GM18499 (cell line): ENCODE measurements around the gene TRIM33.
"Not testable (repeated sequence)": the region's sequence is repeated elsewhere in the genome, so short reads cannot be mapped to it uniquely, and the experiment has no call there.

Experiments used
- ATAC-seq: cut with Tn5 transposase; IDR thresholded peaks from one replicate; pipeline ENCODE4 v1.9.1; 2021; ENCODE audit warnings: moderate number of reproducible peaks; ENCODE audit not compliant: insufficient read depth, unreplicated experiment

Gene TRIM33

DNA sequence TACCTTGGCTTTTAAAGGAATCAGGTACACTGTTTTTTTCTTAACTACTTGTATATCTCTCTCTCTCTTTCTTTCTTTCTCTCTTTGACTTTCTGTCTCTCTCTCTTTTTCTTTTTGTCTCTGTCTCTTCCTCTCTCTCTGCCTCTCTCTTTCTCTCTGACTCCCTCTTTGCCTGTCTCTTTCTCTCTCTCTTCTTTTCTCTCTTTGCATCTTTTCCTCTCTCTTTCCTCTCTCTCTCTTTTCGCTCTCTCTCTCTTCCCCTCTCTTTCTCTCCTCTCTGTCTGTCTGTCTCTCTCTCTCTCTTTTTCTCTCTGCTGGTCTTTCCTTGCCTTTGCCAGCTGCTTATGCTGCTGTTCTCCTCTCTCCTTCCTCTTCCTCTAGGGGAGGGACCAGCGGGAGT, 143.2 kb downstream of the TRIM33 start:
- no peak for ATAC-seq

DNA sequence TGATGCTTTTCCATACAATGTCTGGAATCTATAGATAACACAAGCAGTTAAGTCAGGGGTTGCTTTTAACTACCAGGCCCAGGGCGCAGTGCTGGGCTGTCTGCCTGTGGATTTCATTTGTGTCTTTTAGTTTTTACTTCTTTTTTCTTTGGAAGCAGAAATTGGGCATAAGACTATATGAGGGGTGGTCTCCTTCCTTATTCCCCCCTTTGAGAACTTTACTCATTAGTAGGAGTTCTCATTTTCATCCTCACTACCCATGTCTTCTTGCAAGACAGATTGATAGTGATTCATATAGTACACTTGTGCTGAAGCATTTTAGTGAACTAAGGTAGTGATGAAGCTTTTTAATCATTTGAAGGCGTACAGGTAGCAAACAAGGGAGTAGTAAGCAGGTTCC, 147.8 kb downstream of the TRIM33 start:
- ATAC-seq = not testable (repeated sequence)

DNA sequence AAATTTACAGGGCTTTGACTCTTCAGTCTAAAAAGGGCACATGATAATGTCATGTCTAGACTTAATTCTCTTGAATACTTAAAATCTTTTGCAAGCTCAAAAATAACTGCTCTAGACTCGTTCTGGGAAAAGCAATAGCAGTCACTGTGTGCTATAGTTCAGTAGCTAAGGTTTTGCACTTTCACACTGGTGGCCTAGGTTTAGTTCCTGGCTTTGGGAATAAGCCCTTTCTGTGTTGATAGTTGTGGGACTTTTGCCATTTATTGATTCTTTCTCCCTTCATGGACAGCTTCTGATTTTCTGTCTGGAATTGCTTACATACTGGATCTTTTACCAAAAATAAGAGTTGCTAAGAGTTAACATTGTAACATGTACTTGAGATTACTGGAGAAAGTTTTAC, 151.2 kb downstream of the TRIM33 start:
- no peak for ATAC-seq

DNA sequence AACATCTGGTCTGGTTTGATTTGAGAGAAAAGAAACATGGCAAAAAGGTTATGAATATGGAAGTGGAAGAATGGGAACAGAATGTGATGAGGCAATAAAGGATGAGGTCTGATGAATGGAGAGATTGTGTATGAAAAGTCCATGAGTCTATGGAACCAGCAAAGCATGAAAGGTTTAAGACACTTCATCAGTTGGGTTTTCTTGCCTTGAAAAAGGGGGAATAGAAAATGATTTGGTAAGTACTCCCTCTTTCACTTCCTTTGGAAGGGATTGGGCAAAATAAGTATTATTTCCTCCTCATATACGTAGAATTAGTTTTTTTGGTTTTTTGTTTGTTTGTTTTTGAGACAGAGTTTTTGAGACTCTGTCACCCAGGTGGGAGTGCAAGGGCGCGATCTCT, 155.8 kb downstream of the TRIM33 start:
- no peak for ATAC-seq

DNA sequence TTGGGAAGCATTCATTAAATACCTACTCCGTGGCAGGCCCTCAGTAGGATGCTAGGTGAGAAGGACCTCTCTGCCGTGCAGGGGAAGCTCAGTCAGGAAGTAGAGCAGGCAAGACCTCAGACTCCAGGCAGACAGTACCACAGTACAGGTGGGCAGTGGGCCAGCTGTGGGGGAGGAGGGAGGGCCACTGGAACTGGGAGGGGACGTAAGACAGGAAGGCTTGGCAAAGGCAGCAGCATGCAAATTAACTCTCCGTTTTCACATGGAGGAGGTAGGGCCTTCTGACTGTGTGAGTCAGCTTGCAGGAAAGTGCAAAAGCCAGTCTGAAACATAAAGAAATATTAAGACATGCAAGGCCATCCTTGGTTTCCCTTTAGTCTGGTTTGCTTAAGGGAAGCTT, 157.7 kb downstream of the TRIM33 start:
- no peak for ATAC-seq

DNA sequence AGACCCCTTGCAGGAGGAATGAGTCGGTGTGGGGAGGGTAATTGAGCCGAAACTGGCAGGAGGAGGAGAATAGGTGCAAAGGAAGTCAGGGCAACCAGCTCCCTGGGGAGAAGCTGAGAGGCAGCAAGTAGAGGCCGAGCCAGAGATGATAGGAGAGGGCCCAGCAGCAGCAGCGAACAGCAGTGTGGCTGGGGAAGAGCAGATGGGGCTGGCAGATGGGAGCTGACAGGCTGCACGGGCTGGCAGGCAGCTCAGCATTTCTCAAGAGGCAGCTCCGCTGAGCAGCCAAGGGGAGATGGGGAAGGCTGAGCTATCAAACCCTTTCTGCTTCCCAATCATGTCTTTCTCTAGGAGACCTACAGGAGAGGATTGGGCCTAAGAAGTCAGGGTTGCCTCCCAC, 158.2 kb downstream of the TRIM33 start:
- no peak for ATAC-seq

DNA sequence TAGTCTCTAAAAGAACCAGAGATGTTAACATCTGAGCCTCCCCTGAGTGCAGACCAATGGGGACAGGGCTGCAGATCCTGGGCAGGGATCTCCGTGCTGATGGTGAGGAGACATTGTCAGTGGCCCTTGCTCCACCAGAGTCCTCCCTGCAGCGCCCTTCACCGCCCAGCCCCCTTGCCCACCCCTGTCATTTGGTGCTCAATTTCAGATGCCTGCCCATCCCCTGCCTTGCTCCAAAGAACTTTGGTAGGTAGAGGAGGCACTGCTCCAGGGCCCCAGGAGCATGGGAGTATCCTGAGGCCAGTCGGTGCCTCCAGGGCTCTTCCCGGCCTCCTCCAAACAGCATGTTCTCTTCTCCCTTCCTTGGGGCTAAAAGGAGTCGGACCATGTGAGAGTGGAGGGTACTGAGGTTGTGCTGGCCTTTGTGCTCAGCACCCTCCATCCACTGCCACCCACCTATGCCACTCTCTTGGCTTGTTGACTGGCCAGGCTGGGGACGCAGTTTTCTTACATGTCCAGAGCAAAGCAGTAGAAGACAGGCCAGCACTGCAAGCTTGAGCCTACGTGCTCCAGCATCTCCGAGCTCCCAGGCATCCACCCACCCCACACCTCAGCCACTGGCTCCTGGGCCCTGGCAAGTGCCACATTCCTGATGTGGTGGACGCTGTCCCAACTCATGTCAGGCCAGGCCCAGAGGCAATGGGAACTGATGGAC, 160.1 kb downstream of the TRIM33 start:
- no peak for ATAC-seq

DNA sequence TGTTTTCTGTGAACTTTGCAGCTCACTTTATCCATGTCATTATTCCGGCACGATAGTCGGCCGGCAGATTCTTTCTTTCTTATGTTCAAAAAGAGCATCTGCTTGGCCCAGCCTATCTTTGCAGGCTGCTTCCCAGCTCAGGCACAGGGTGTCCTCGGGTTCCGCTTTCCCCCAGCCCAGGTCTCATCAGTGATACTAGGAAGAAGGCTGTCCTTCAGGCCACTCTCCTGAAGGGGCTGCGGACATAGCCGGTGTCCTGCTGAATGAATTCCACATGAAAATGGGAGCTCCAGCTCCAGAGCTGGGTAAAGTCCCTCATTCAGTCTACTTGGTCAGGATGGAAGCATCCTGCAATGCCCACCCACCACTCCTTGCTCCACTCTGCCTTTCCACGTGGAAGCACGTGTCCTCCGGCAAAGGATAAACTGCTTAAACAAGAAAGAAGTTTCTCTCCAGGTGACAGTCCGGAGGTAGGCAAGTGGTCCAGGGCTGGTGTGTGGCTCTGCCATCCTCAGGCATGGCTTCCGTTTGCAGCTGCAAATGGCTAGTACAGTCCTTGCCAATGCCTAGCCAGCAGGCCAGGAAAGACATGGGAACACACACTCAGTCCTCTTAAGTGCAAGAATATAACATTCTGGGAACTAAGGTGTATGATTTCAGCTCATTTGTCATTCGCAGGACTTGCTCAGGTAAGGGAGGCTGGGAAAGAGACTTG, 161.0 kb downstream of the TRIM33 start:
- no peak for ATAC-seq

DNA sequence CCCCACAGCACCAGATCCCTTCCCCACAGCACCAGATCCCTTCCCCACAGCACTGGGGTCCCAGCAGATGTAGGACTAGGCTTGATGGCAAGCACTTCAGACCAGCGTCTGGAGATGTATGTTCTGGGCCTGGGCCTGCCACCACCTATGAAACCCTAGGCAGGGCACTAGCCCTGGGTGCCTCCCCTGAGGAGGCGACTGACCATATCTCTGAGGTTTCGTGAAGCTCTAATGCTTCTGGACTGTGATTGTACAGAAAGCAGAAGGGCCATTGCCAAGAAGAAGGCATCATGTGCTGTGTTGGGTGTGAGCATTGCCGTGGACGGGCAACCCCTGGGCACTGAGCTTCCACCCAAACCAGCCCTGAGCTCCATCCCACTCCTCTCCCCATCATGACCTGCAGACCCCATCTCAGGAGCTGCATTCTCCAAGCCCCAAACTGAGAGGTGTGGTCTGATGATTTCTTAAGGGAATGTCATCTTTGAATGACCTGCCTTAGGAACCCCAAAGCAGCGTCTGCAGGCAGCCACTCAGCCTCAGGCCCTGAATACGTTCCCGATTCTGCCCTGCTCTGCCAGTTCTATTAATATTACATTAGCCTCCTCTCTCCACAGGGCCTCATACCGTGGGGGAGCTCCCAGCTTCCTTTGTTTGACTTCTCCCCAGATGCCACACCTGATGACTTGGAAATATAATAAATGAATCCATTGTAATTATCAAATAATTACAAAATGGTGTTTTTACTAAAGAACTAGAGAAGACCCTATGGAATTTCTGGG, 163.4 kb downstream of the TRIM33 start:
- ATAC-seq = no peak

DNA sequence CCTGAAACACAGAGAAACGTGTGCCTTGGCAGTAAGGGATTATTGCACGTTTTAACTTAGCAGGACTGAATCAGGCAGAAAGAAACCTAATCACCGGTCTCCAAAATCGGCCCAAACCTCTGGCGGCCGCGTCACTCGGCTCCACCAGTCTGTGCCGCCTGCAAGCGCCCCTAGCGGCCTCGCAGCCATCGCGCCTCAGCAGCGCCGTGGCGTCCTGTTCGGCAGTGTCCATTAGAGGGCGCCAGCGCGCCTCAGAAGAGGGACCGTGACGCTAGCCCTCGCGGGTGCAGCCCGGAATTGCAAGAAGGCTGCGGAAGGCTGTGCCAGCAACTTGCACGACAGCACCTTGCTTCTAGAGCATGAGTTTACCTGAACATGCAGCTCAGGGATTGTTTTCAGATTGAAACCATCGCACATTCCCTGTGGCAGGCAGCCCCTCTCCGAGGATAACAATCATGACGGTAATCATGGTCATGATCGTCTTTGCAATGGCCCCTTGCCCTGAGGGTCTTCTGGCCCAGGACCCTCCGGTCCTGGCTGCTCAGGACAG, 164.4 kb downstream of the TRIM33 start:
- ATAC-seq = peak; percentile 93

DNA sequence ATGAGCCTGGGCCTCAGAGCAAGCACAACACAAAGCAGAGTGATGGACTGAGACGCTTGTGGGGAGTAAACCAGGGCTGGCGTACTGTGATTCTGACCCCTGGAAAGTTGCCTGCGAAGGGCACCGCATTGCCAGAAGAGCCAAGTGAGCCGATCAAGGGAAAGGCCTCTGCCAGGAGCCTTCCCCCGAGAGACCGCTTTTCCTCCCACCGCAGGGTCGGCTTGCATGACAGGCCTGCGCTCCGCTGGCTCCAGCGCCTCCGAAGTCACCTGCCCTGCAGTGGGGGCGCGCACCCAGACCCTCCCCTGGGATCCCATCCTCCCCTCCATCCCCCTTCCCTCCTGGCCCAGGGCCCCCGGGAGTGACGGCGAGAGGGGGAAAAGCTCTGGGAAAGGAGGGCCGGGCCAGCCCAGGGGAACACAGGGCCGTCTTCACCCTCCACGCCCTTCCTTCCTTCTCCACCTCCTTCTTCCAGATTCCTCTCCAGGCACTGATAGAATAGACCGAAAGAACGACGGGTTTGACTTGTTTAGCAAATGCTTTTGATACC, 165.0 kb downstream of the TRIM33 start:
- no peak for ATAC-seq

DNA sequence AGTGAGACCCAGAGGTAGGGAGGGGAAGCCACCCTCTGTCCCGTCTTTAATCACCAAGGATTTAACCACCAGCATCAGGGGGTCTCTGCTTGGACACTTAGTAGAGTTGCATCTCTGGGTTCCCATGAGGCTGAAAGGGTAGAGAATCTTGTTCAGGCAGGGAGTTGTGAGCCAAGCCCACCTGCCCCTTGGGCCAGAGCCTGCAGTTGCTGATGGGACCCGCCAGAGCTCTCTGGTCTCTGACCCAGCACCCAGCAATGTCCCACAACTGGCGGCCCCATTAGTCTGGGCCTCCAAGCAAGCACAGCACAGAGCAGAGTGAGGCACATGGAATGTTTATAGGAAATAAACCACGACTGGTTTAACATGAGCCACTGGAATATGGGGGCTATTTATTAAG, 166.3 kb downstream of the TRIM33 start:
- ATAC-seq = no peak
